IPS-18c (cell line): Measurements from ENCODE around the gene CGREF1.
"Not testable (repeated sequence)": the region's sequence is repeated elsewhere in the genome, so short reads cannot be mapped to it uniquely, and the experiment has no call there.

Experiments used
- H3K4me3 ChIP-seq: 2 replicates; pipeline ENCODE4 v1.7.0; 2013; ENCODE audit warnings: low read depth, mild to moderate bottlenecking, low read length, moderate library complexity; ENCODE audit not compliant: insufficient read depth
- H3K9me3 ChIP-seq: one replicate; pipeline ENCODE4 v1.6.1; 2013; ENCODE audit warnings: mild to moderate bottlenecking, low read length, moderate library complexity; ENCODE audit not compliant: control insufficient read depth, insufficient read depth

CGREF1 gene

DNA sequence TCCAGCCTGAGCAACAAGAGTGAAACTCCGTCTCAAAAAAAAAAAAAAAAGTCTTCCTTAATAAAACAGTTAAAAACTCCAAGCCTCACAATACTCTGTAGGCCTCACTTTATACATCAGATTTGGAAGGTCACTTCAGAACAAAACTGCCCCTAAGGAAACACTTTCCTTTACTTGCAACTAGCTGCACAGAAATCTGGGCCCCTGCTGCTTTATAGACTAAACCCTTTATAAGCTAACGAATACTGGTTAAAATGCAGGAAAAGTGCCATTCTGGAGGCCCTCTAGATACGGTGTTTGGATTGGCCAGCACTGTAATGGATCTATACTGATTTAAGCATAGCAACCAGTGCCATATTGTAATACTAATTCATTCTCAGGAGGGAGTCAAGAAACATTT is 6.2 kb upstream of the CGREF1 start:
- Histone ChIP-seq H3K4me3 (no peak overlapping the region), H3K9me3 (no peaks in the 10 kb centered on the region)

DNA sequence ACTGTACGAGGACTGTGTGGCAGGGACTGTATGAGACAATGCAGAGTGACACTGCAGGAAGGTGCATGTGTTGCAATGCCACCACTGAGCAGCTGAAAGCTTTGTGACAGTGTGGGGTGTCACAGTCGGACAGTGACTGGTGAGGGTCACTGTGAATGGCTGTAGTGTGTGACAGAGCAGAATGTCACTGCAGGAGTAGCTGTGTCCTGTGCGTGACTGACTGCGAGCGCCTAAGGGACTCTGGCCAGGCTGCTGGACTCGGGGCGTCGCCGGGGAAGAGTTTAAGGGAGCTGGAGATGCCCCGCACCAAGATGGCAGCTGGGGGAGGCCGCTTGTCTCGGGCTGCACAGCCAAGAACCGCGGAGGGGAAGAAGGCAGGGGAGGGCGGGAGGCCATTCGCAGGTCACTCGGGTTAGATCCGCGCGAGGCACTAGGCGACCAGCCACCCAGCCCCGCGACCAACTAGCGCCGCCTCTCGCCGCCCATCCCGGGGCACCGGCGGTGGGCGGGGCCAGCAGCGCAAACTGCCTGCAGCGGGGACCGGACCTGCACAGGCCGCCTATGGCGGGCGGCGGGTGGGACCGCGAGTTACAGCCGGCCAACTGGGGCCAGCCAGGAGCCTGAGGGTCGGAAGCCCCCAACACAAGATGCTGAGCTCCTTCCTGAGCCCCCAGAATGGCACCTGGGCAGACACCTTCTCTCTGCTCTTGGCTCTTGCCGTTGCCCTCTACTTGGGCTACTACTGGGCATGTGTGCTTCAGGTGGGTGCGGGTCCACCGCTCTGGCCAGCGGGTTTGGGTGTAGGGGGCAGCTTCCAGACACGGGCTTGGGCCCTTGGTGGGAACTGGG is 4.6 kb upstream of the CGREF1 start, which contains the start of gene ABHD1:
Gene ABHD1, plus strand, starts transcription at position 514 of the 849 bp plus-strand sequence. Its CDS starts 134 bp downstream, at position 648.
- no peaks in the 10 kb centered on the region for H3K9me3 ChIP-seq

DNA sequence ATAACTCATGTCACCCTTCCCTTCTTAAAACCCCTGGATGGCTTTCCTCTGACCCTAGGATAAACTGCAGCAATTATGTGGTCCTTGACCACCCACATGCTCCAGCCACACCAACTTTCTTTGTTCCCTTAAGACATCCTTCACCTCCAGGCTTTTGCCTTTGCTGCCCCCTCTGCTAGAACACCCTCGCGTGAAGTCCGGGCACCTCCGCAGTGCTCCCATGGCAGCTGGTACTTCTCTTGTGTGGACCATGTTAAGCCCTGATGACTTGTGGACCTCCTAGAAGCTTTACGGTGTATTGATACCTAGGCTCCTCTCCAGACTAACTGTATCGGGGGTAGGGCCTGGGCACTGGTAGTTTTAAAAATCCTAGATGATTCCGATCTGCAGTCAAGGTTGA is 3.9 kb upstream of the CGREF1 start:
- Histone ChIP-seq H3K4me3 (no peak overlapping the region; the same call in 1 of the 2 replicates), H3K9me3 (no peaks in the 10 kb centered on the region)

More for the DNA sequence above, 4.6 kb upstream of the CGREF1 start, which contains the start of gene ABHD1:
- peak within 1 kb of the TSS; percentile 77 for H3K4me3 ChIP-seq

DNA sequence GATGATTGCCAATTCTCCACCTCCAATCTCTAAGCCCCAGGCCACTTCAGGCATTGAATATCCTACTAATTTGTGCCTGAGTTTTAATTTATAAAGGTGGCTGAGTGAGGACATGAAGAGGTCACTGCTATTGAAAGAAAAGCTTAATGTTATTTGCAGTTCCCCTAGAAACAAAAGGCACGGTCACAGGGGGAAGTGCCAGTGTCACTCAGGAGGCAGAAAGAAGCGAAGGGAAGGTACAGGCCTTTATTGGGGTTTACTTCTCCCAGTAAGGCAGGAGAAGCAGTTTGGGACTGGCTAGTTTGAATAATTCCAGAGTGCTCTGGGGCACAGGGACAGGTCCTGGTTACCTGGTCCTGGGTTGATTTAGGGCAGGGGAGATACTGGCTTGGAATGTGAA is 3.0 kb upstream of the CGREF1 start:
- H3K9me3 ChIP-seq = no peaks in the 10 kb centered on the region
- H3K4me3 ChIP-seq = no peak overlapping the region

DNA sequence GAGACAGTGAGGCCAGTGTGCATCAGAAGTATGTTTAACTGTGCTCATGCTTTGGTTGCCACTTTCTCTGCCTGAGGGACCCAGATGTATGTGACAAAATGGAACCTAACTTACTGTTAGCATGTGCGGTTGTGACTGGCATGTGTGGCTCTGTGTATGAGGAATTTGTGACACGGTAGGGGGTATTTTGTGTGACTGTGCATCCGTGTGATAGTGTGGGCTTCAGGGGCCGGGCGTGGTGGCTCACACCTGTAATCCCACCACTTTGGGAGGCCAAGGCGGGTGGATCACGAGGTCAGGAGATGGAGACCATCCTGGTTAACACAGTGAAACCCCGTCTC is 372 bp upstream of the CGREF1 start:
- H3K9me3 ChIP-seq = not testable (repeated sequence)
- H3K4me3 ChIP-seq = peak overlapping the region; percentile 34

DNA sequence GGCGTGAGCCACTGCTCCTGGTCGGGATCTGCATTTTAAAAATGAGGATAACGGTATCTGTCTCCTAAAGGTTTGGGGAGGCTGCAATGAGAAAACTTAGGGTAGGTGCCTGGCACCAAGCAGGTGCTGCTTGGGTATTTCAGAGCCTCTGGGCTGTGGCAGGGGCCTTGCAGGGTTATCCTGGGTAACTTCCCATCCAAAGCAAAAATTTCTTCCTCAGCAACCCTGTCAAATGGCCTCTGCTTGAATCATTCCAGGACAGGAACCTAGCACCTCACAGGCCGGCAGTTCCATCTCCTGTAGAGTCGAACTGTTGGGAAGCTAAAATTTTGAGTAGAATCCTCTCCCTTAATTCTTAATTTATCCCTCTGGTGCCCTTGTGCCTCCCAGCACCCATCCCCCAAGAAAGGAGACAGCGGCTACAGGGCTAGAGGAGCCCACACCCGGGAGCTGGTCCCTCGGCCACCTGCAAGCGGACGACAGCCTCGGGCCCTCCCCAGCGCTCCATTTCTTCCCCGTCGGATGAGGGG is 868 bp downstream of the CGREF1 start:
- Histone ChIP-seq H3K4me3 (peak overlapping the region; percentile 52), H3K9me3 (no peaks in the 10 kb centered on the region)

DNA sequence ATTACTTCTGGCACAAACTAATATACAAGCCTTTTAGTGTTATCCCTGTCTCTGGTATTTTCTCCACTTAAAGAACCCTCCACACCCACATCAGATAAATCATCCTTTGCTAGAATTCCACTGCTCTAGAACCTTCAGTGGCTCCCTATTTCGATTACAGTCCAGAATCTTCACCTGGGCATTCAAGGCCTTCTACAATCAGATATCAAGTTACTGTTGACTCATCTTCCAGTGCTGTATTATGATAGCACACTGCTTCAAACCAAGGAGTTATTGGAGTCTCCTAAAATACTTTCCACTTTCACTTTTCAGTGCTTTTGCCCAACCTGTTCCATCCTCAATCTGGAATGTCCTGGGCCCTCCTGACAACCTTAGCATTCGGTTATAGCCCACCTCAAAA is 3.4 kb downstream of the CGREF1 start:
- no peaks in the 10 kb centered on the region for H3K9me3 ChIP-seq
- no peak overlapping the region for H3K4me3 ChIP-seq

DNA sequence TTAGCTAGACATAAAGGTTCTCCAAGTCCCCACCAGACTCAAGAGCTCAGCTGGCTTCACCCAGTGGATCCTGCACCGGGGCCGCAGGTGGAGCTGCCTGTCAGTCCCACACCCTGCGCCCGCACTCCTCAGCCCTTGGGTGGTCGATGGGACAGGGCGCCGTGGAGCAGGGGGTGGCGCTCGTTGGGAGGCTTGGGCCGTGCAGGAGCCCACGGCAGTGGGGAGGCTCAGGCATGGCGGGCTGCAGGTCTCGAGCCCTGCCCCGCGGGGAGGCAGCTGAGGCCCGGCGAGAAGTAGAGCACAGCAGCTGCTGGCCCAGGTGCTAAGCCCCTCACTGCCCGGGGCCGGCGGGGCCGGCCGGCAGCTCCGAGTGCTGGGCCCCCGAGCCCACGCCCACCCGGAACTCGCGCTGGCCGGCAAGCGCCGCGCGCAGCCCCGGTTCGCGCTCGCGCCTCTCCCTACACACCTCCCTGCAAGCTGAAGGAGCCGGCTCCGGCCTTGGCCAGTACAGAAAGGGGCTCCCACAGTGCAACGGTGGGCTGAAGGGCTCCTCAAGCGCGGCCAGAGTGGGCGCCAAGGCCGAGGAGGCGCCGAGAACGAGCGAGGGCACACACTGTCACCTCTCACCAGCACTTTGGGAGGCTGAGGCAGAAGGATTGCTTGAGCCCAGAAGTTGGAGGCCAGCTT is 7.4 kb downstream of the CGREF1 start:
- not testable (repeated sequence) for H3K4me3 ChIP-seq, H3K9me3 ChIP-seq

DNA sequence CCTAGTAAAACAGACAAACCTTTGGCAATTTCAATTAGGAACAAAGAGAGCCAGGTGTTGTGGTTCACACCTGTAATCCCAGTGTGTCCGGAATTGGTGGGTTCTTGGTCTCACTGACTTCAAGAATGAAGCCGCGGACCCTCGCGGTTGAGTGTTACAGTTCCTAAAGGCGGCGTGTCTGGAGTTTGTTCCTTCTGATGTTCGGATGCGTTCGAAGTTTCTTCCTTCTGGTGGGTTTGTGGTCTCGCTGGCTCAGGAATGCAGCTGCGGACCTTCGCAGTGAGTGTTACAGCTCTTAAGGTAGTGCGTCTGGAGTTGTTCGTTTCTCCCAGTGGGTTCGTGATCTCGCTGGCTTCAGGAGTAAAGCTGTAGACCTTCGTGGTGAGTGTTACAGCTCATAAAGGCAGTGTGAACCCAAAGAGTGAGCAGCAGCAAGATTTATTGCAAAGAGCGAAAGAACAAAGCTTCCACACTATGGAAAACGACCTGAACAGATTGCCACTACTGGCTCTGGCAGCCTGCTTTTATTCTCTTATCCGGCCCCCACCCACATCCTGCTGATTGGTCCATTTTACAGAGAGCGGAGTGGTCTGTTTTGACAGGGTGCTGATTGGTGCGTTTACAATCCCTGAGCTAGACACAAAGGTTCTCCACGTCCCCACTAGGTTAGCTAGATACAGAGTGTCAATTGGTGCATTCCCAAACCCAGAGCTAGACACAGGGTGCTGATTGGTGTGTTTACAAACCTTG is 8.2 kb downstream of the CGREF1 start:
- H3K4me3 ChIP-seq, H3K9me3 ChIP-seq: not testable (repeated sequence)

DNA sequence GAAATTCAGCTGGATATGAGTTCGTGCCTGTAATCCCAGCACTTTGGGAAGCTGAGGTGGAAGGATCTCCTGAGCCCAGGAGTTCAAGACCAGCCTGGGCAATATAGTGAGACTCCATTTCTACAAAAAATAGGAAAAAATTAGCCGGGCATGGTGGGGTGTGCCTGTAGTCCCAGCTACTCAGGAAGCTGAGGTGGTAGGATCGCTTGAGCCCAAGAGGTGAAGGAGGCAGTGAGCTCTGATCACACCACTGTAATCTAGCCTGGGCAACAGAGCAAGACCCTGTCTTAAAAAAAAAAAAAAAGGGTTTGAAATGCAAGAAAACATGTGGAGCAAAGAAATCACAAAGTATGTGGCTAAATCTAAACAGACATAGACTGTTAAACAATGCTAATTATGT is 9.8 kb downstream of the CGREF1 start:
- Histone ChIP-seq H3K9me3 (no peaks in the 10 kb centered on the region), H3K4me3 (no peak overlapping the region)

DNA sequence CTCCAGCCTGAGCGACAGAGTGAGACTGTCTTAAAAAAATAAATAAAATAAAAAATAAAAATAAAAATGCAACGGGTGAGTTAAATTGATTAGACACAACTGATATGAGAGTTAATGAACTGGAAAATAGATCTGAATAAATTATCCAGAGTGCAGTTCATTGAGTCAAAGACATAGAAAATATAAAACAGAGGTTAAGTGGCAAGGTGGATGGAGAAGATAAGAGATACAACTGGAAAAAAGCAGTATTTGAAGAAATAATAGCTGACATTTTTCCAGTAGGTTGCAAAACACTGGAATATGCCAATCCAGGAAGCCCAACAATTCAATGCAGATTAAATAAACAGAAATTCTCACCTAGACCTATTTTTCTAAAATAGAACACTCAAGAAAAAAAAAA is 10.7 kb downstream of the CGREF1 start:
- H3K9me3 ChIP-seq = no peaks in the 10 kb centered on the region
- no peak overlapping the region for H3K4me3 ChIP-seq

DNA sequence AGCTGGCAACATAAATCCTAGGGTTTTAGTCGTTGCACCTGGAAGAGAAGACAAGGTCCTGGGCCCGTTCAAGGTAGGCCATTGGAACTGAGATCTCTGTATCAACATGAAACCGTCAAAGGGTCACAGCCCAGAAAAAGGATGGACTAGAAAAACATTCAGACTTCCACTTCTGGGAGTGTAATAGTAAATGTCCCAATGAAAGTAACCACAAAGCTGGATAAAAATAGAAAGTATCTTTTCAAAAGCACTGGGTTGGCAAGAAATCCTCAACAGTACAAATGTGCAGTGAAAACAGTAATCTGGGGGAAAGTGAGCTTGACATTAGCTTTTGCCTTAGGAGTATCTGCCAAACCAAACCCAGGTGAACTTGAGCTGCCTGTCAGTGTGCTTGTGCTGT is 12.9 kb downstream of the CGREF1 start:
- no peaks in the 10 kb centered on the region for H3K9me3 ChIP-seq
- H3K4me3 ChIP-seq = no peak overlapping the region

DNA sequence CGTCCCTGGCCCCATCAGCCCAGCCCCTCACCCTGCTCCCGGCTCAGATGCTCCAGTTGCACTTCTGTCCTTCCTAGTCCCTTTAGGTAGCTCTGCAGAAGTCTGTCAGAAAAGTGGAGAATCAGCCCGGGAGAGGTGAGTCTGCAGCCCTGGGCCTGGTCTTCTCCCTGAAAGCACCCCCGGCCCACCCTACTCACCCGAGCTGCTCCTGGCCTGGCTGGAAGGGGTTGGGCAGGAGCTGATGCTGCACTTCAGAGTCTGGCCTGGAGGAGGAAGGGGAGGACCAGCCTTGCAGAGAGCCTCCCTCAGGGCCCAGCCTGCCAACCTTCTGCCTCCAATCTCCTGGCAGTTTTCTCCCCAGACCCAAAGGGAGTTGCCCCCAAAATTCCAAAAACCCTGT is 16.6 kb downstream of the CGREF1 start:
- H3K9me3 ChIP-seq = no peaks in the 10 kb centered on the region
- no peak overlapping the region for H3K4me3 ChIP-seq

DNA sequence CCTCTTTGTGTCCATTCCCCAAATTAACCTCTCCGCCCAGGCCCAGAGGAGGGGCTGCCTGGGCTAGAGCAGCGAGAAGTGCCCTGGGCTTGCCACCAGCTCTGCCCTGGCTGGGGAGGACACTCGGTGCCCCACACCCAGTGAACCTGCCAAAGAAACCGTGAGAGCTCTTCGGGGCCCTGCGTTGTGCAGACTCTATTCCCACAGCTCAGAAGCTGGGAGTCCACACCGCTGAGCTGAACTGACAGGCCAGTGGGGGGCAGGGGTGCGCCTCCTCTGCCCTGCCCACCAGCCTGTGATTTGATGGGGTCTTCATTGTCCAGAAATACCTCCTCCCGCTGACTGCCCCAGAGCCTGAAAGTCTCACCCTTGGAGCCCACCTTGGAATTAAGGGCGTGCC is 18.9 kb downstream of the CGREF1 start:
- Histone ChIP-seq H3K4me3 (no peak overlapping the region), H3K9me3 (no peaks in the 10 kb centered on the region)

DNA sequence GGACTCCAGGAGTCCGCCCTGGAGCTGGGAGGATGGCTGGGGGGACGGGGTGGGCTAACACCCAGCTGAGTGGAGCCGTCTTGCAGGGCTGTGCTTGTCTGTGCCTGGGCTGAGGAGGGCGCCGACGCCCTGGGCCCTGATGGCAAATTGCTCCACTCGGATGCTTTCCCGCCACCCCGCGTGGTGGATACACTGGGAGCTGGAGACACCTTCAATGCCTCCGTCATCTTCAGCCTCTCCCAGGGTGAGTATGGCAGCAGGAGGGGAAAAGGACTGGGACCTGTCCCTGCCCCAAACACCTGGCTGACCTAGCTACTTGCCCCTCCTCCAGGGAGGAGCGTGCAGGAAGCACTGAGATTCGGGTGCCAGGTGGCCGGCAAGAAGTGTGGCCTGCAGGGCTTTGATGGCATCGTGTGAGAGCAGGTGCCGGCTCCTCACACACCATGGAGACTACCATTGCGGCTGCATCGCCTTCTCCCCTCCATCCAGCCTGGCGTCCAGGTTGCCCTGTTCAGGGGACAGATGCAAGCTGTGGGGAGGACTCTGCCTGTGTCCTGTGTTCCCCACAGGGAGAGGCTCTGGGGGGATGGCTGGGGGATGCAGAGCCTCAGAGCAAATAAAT is 19.5 kb downstream of the CGREF1 start:
- Histone ChIP-seq H3K9me3 (no peaks in the 10 kb centered on the region), H3K4me3 (no peak overlapping the region)

DNA sequence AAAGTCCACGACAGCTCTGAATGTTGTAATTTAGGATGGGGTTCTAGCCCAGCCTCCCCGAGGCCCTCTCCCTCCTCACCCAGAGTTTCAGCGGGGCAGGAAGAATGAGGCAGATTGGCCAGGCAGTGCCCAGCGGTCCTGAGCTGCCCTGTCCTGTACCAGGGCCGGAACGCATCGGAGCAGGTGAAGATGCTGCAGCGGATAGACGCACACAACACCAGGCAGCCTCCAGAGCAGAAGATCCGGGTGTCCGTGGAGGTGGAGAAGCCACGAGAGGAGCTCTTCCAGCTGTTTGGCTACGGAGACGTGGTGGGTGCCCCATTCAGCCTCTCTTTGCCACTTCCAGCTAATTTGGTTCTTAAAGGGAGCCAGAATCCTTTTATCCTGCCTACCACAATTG is 21.6 kb downstream of the CGREF1 start:
- no peak overlapping the region for H3K4me3 ChIP-seq
- no peaks in the 10 kb centered on the region for H3K9me3 ChIP-seq

DNA sequence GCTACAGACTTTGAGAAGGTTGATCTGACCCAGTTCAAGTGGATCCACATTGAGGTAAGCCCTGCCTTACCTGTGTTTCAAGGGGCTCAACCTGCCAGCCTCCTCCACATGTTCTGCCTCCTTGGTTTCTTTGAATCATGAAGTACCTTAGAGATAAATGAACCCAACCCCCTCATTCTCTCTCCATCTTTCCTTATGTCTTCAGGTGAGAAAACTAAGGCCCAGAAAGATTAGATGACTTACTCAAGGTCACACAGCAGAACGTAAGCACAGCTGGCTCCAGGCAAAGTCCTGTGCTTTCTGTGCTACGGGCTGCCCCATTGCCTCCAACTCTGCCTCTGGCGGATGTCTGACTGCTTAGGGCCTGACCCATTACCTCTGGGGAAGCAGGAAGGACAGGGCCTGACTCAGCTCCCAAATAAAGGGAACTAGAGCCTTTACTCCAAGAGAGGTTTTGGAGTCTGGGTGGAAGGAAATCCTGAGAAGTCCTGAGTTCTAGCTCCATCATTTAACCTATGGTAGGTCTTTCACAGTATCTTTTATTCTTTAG is 22.1 kb downstream of the CGREF1 start:
- no peaks in the 10 kb centered on the region for H3K9me3 ChIP-seq
- no peak overlapping the region for H3K4me3 ChIP-seq
